ENCODE data around the gene DPT.

The DPT gene

GRCh38 chr1:168706391-168706992 lies 22.5 kb downstream of the DPT start:
- in situ Hi-C loops (cut with HindIII; ENCODE audit: low sequenced_read_pairs), result no loop called here

- in situ Hi-C loops (cut with HindIII; ENCODE audit: low sequenced_read_pairs), result no loop called here
Measured at GRCh38 chr1:168700575-168701268, 28.3 kb downstream of the DPT start.

GRCh38 chr1:168698453-168698852 lies 30.6 kb downstream of the DPT start:
- in situ Hi-C loops (cut with HindIII; ENCODE audit: low sequenced_read_pairs), result no loop called here

- in situ Hi-C loops (cut with HindIII; ENCODE audit: low sequenced_read_pairs), result no loop called here
Measured at GRCh38 chr1:168697356-168698126, 31.5 kb downstream of the DPT start.

GRCh38 chr1:168696125-168696760 lies 32.8 kb downstream of the DPT start:
- in situ Hi-C loops (cut with HindIII; ENCODE audit: low sequenced_read_pairs), result no loop called here

GRCh38 chr1:168693872-168694238 lies 35.2 kb downstream of the DPT start:
- in situ Hi-C loops (cut with HindIII; ENCODE audit: low sequenced_read_pairs), result no loop called here

- in situ Hi-C loops (cut with HindIII; ENCODE audit: low sequenced_read_pairs), result no loop called here
Measured at GRCh38 chr1:168693197-168693871, 35.7 kb downstream of the DPT start.

- in situ Hi-C loops (cut with HindIII; ENCODE audit: low sequenced_read_pairs), result no loop called here
Measured at GRCh38 chr1:168692472-168692871, 36.5 kb downstream of the DPT start.

GRCh38 chr1:168691541-168691940 lies 37.5 kb downstream of the DPT start:
- in situ Hi-C loops (cut with HindIII; ENCODE audit: low sequenced_read_pairs), result no loop called here

- in situ Hi-C loops (cut with HindIII; ENCODE audit: low sequenced_read_pairs), result no loop called here
Measured at GRCh38 chr1:168689726-168690602, 39.0 kb downstream of the DPT start.

GRCh38 chr1:168689327-168689657 lies 39.7 kb downstream of the DPT start:
- in situ Hi-C loops (cut with HindIII; ENCODE audit: low sequenced_read_pairs), result no loop called here

GRCh38 chr1:168688644-168689326 lies 40.2 kb downstream of the DPT start:
- in situ Hi-C loops (cut with HindIII; ENCODE audit: low sequenced_read_pairs), result no loop called here

GRCh38 chr1:168687816-168688215 lies 41.2 kb downstream of the DPT start:
- in situ Hi-C loops (cut with HindIII; ENCODE audit: low sequenced_read_pairs), result no loop called here

- in situ Hi-C loops (cut with HindIII; ENCODE audit: low sequenced_read_pairs), result no loop called here
Measured at GRCh38 chr1:168686666-168687065, 42.3 kb downstream of the DPT start.

- in situ Hi-C loops (cut with HindIII; ENCODE audit: low sequenced_read_pairs), result no loop called here
Measured at GRCh38 chr1:168683871-168684270, 45.1 kb downstream of the DPT start.

- in situ Hi-C loops (cut with HindIII; ENCODE audit: low sequenced_read_pairs), result no loop called here
Measured at GRCh38 chr1:168676861-168677260, 52.1 kb downstream of the DPT start.

GRCh38 chr1:168676029-168676812 lies 52.8 kb downstream of the DPT start:
- in situ Hi-C loops (cut with HindIII; ENCODE audit: low sequenced_read_pairs), result no loop called here

GRCh38 chr1:168673974-168674683 lies 54.9 kb downstream of the DPT start:
- in situ Hi-C loops (cut with HindIII; ENCODE audit: low sequenced_read_pairs), result no loop called here
